GM18517 (cell line): ENCODE data around the gene USP10.

ENCODE experiments used
- ATAC-seq: cut with Tn5 transposase; IDR thresholded peaks from one replicate; pipeline ENCODE4 v1.9.1; 2021; ENCODE audit warnings: mild to moderate bottlenecking, moderate library complexity; ENCODE audit not compliant: unreplicated experiment

The USP10 gene

DNA sequence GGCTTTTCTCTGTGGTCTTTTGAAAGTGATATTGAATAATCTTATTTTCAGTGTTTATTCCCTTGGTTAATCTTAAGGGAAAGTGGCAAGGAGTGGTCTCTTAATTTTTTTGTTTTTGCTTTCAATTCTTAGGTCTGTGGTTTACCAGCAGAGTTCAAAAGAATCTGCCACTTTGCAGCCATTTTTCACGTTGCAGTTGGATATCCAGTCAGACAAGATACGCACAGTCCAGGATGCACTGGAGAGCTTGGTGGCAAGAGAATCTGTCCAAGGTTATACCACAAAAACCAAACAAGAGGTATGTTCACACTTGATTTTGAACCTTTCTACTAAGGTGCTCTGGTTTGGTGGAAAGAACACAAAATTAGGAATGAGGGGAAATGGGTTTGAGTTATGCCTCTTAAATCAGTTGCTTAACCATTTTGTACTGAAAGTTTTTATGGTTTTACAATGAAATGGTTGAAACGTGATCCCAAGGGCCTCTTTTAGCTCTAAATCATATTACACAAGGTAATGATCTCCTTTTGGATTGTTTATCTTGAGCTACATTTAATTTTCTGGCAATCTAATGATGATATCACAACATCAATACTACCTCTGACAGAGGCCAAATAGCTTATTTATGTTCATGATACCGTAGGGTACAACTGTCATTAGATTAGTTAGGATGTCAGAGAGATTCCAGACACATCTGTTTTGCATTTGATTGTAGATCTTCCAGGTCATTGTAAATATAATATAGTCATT, 68.4 kb downstream of the USP10 start:
- no peak for ATAC-seq

DNA sequence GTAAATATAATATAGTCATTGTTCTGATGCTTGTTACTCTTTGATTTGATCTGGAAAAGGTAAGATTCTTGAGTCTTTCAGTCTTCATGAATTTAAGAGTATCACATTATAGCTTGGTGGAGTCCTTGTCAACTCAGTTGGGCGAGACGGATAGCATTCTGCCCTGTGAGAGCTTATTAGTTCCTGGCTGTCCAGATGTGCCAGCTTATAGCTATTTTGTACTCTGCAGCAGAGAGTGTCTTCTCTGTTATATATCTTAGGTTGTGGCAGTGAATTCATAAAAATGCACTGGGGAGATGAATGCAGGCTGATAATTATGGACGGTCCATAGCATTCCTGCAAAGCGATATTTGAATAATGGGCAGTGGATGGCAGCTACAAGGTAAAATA, 69.0 kb downstream of the USP10 start:
- ATAC-seq = no peak

DNA sequence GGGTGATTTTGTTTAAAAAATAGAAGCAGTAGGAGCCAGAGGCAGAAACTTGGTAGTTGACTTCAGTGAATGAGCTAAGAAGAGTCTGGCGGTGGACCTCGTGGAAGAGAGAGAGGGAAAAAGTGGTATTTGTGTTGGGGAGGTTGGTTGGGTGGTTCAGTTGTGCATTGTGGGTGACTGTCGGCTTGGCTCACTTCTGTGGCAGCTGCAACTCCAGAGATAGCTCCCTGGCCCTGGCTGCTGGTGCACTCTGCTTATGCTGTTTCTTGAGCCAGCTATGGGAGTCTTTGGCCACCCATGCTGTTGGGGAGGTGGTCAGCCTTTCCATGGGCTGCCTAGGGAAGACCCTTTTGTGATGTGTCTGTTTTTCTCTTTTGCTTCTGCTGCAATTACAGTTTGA, 69.6 kb downstream of the USP10 start:
- ATAC-seq = no peak

DNA sequence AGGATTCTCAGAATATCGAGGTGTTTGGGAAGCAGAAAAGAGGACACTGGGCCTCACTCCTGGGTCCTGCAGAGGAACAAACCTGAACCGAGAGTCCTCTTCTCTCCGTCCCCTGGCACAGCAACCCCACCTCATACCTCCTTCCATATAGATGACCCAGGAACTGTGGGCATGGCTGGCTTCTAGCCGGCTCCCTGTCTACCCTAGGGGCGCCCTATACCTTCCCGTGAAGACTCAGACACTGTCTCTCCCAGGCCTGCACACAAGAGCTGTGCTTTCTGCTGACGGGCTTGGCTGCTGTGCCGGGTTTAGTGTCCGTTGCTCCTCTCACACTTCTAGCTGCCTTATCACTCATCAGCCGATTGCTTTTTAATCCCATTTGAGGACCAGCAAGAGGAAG, 73.5 kb downstream of the USP10 start:
- no peak for ATAC-seq

DNA sequence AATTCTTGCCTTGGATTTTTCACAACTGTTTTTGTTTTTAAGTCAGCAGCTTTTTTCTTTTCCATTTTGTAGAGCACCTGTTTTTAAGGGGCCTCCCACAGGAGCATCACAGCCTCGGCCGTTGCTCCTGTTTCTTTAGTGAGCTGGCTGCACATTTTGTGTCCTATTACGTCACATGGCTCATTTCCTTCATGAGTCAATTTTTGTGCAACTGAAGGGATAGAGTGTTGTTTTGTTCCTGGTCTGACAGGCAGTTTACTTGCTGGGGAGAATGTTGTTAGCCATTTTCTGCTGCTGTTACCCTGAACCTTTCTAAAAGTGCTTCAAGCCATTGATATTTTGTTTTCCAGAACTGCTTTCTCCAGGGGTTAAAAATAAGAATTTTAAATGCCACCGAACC, 75.0 kb downstream of the USP10 start:
- no peak for ATAC-seq

DNA sequence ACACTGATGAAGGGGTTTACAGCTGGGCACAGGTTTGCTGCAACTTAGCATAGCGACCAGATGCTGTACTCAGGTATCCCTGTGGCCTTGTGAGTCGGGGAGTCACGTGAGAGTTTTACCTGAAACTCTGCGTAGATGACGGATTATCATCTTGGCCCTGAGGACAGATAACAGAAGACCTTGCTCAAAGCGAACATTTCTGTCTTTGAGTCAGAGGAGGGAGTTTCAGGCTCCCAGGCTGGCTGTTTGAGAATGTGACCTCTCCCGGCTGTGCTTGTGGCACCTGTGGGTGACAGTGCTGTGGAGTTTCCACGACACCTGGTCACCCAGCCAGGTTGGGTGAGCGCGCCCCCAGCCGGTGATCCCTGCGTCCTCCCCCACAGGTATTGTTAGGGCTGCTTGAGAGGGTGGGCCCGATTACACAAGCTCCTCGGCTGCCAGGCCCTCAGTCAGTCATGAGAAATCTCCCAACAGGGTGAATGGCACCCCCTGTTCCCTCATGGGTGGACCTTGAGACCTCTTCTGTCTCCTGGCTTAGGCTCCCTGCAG, 75.5 kb downstream of the USP10 start:
- ATAC-seq = no peak

DNA sequence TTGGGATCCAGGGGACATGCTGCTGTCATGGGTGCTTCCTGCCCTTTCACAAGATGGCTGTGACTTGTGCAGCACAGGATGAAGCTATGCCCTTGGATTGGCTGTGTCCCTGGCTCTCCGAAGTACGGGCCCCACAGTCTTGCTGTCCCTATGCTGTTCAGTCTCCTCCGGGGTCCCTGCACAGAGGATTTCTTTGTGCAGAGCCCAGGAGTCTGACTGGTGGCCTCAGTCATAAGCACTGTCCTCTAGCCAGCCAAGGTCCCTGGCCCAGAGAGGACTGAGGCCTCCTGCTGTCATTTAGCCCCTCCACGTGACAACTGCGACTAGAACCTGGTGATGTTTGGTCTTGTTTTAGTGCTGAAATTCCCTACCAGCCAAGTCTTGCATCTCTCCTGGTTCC, 77.6 kb downstream of the USP10 start:
- ATAC-seq = no peak

DNA sequence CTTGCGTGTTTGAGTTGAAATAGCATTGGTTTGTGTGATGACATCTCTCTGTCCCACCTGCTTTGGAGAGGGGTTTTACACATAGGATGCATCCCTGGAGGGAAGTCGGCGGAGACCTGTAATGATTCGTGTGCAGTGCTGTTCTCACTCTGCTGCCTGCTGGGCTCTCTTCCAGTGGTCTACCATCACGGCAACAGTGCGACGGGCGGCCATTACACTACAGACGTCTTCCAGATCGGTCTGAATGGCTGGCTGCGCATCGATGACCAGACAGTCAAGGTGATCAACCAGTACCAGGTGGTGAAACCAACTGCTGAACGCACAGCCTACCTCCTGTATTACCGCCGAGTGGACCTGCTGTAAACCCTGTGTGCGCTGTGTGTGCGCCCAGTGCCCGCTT, 78.9 kb downstream of the USP10 start:
- no peak for ATAC-seq

DNA sequence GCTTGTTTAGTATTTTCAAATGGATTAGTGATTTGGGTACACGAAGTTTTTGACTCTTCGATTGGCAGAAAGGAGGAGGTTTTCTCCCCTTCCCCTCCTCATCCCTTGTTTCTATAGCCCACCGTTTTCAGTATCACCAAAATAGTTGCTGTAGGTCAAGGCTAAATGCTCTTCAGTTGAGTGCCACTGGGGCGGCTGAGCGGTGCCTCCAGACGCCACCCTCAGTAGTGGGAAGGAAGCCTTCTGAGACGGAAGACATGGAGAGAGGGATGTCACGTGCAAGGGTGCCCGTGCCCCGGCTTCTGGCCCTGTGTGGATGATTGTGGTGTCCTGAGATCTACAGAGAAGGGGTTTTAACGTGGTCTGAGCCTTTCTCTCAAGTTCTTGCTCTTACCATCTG, 80.3 kb downstream of the USP10 start:
- no peak for ATAC-seq

DNA sequence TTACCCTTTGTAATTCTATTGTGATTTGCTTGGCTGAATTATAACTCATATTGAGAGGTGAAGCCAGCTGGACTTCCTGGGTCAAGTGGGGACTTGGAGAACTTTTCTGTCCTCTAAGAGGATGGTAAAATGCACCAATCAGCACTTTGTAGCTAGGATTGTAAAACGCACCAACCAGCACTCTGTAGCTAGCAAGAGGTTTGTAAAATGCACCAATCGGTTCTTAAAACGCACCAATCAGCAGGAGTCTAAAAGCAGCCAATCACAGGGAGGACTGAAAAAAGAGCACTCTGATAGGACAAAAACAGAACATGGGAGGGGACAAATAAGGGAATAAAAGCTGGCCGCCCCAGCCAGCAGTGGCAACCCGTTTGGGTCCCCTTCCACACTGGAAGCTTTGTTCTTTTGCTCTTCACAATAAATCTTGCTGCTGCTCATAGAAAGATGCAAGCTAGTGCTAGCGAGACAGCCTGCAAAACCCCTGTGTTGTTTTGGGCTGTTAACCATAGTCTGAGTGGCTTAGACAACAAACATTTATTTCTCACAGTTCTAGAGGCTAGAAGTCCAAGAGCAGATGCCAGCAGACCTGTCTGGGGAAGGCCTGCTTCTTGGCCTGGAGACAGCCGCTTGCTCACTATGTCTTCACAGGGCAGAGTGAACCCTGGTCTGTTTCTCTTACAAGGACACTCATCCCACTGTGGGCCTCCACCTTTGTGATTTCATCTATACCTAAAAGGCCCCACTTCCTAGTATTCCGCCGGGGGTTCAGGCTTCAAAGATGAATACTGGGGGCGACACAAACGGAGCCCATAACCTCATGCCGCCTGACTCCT, 81.0 kb downstream of the USP10 start:
- ATAC-seq = no peak

DNA sequence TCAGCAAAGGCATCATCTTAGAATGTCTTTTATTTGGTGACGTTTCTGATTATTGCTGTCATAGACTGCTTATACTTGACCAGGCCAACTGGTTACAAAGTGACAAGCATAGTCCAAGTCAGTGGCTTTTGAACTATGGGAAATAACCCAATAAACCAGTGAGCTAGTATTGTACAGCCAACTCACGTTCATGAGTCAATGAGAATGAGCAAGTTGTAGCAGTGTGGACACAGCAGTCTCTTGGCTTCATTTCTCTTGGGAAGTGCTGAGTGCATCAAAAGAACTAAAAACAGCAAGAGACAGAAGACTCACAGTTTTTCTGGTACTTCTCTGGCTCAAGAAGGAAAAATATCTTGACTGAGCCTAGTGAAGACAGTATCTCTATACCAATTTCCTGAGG, 83.0 kb downstream of the USP10 start:
- ATAC-seq = no peak

DNA sequence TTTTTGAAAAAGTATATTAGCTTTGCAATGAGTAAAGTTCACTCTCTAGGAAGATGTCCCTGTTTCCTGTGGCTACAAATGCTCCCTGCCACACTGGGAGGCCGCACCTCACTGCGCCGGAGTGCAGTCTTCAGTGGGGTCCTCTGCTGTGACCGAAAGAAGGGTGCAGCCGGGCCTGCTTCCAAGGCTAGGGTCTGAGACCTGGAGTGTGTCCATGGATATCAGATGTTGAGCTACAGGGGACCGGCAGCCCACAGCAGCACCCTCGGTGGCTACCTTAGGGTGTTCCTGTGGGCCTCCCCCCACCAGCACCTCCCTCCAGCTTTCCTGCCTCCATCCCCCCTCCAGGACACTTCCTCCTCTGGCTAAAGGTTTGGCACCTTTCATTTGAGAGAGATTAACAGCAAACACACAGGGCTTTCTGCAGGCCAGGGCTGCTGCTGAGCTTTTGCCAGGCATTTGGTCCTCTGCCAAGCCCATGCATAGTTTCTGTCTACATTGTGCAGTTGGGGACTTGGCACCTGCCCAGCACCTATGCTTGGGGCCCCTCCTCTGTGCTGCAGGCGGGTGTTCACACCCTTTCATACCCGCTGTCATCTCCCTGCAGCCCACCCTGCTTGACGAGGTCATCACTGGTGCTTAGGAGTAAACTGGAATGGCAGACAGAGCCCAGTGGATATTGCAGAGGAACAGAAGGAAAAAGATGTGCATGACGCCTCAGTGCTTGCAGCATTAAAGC, 86.2 kb downstream of the USP10 start:
- no peak for ATAC-seq

DNA sequence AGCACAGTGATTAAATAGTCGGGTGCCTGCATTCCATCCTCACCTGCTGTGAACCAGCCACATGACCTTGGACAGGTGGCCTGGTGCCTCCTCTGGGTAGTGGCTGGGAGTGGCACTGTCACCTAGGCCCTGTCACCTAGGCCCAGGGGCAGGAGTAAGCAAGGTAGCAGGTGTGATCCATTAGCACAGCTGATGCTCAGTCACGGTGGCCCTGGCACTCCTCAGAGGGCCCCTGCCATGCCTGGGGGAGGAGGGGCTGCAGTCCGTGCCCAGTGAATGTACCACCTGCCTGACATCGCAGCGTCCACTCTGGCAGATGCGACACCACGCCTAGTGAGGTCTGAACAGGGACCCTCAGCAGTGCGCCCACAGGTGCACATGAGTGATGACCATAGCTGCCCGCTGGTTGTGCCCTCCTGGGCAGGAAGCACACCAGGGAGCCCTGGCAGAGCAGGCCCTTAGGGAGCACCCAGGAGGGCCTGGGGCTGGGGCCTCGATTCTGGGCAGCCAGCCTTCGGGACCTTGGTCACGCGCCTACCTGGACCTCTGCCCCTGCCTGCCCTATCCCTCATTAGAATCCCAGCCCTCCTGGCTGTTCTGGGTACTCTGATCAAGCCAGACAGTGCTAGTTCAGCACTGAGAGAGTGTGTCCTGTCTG, 86.9 kb downstream of the USP10 start:
- no peak for ATAC-seq

DNA sequence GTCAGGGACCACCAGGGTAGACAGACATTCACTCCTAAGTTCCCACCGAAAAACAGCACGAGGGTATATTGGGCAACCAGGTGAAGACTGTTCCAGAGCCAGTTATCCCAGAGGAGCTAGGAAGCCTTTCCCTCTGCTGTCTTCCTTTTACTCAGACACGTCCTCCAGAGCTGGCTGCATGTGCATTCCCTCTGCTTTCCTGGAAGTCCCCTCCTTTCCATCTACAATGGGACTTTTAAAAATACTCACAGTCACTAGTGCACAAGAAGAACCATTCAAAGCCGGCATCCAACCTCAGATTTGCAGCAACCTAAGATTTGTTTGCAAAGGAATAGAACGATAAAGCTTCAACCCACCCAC, 87.4 kb downstream of the USP10 start:
- ATAC-seq = no peak

DNA sequence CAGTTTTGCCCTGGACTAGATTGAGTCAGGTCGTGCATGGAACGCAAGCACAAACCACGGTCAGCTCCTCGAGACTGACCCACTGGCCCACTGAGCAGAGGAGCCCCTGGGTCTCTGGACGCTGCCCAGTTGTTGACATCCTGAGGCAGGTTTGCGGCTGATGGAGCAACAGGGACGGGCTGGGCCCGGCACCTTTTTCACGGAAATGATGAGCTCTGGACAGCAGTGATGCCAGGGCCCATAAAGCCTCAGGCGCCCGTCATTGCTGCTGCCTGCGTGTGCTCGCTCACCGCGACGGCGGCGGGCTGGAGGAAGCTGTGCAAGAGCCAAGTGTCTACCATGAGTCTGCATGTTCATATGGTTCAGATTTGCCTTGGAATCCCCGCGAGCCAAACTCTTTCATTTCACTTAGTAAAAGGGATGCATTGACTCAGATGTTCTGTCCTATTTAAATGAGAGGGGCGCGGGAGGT, 89.2 kb downstream of the USP10 start:
- no peak for ATAC-seq

DNA sequence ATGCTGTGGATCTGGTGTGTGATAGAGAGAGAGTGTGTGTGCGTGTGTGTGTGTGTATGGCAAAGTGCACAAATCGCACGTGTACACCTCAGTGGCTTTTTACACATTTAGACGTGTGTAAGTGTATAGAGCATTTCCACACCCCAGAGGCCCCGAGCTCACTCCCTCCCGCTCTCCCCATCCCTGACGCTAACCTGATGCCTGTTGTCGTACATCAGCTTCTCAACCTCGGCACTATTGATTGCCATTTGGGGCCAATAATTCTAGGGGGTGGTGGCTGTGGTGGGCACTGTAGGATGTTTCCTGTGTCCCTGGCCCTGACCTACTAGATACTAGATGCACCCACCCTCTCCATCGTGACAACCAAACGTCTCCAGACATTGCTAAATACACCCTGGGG, 89.6 kb downstream of the USP10 start:
- ATAC-seq = no peak

DNA sequence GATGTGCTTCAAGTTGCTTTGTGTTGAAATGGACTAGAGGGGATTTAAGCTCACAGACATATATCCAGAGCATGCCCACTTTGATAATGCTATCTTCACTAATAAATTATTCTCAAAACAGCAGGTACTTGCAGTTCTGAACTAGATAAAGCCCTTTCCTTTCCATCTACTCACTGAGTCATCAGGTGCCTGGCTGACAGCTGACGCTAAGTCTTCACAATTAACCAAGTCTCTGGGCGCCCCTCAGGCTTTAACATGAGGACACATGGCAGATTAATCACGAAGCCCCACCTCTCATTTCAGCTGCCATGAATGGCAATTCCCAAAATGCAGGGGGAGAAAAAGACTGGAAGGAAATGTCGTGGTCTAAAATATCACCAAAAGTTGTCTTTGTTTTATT, 90.5 kb downstream of the USP10 start:
- ATAC-seq = no peak

DNA sequence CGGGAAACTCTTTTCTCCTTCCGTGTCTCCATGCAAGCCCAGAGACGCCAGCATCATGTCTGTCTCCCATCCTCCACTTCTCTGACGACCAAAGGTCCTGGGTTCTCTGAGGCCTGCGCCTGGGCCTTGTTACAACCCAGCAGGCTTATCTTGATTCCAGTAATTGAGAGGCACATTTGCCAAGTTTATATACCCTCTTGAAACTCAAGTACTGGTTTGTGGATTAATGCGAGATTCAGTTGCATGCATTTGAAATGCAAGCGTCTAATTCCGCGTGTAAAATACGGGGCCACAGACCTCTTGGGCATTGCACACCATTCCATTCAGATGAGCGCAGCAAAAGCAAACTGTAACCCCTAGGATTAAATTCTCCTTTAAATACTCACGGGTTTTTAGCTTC, 91.3 kb downstream of the USP10 start:
- no peak for ATAC-seq

DNA sequence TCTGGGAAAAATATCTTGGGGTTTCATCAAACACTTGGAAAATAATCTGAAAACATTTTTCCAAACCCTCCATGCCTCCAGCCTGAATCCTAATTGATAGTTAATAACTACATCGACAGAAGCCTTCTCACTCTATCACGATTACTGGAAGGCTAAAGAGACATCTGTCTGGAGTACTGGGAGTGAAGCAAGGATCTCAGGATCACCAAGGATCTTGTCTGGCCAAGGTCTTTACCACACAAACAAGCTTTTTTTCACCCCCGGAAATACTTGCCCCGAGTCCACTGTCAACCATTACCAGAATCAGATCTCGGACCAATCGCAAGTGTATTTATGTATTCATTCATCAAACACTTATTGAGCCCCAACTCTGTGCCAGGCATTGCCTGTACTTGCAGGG, 91.7 kb downstream of the USP10 start:
- no peak for ATAC-seq

DNA sequence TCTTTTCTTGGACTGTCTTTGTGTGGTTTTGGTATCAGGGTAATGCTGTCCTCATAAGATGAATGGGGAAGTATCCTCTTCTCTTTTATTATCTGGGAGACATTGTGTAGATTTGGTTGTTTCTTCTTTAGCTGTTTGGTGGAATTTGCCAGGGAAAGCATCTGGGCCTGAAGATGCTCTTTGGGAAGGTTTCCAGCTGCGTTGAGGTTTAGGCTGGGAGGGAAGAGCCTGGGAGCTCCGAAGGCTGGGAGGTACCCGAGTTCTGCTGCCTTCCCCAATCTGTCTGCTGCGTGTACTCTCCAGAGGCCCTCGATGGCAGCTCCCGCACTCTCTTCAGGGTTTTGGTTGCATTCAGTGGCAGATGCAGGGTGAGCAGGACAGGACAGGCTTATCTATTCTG, 94.4 kb downstream of the USP10 start:
- ATAC-seq = no peak

DNA sequence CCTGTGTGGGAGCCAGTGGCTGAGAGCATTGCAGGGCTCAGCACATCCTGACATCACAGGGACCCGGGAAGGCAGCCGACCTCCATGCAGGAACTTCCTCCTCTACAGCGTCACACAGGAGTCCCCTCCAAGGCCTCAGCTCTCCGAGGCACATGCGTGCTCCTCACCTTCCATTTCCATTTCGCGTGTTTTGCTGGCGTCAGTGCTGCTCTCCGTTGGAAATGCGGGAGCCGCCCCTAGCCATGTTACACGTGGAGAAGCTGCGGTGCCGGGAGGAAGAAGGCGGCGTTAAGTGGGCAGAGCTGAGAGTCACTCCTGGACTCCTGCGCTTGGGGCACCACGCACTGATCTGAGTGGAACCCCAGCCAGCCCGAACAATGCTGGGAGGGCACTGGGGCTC, 94.8 kb downstream of the USP10 start:
- no peak for ATAC-seq
